IMR-90 (cell line): ENCODE measurements around the gene SLC38A6. TPM values are rescaled to one million over a fixed set of nuclear protein-coding genes. Genes with fewer than 3 reads are reported as not detected.

ENCODE experiments used
- microRNA-seq, 2 experiments: library from miRNA; stranded (forward) in 1 of 2; unstranded in 1 of 2; fragments of 10-50 nt in 1 of 2; fragments of <30 nt in 1 of 2; gene quantifications in 1 of 2; microRNA quantifications in 1 of 2; one replicate each; pipeline versions ENCODE3 to v1.1.0; 2013 to 2020; ENCODE audit not compliant: insufficient read depth in 1 of 2, insufficient read length in 1 of 2, unreplicated experiment in 1 of 2
- polyA plus RNA-seq, 3 experiments: library from polyadenylated mRNA; depleted of rRNA; stranded (reverse); fragments of >200 nt; gene quantifications; 2 replicates each; pipeline ENCODE4 v1.2.3, GENCODE V29; 2012; ENCODE audit warnings: low replicate concordance in 1 of 3
- small RNA-seq, 5 experiments: library from RNA; depleted of rRNA; stranded (forward); fragments of <200 nt; gene quantifications; one replicate each; pipeline ENCODE3, GENCODE V24; 2012
- total RNA-seq: library from RNA; depleted of rRNA; stranded (reverse); fragments of >200 nt; gene quantifications from 2 replicates; pipeline ENCODE4 v1.2.3, GENCODE V29; 2012; rRNA removed

The SLC38A6 gene
- total and polyA plus RNA-seq, 2 of the 4 experiments (the other 2 are of a cell fraction) = 15.5 to 18.3 TPM

Small RNA genes lying within 50 kb of the gene (microRNA-seq; reads per million reads assigned to microRNA genes)
- not detected for gene RNU6-398P (ENCODE audit: insufficient read depth, insufficient read length)

Small RNA genes lying within 50 kb of the gene (small RNA-seq; reads per million reads assigned to genes)
- gene RNU6-398P = 0 reads per million in 5 experiments

Other genes starting within 250 kb of the SLC38A6 start
- 48.2 and 53.9 TPM in 2 replicates for gene MNAT1, start 246.5 kb upstream of the SLC38A6 start, total RNA-seq
- 46.3 and 53.0 TPM in 2 replicates for gene MNAT1, start 246.5 kb upstream of the SLC38A6 start, polyA plus RNA-seq (2012; rRNA removed)
- 10.4 and 15.6 TPM in 2 replicates for gene TRMT5, start 166 bp upstream of the SLC38A6 start, total RNA-seq
- gene TRMT5, start 166 bp upstream of the SLC38A6 start, polyA plus RNA-seq (2012; rRNA removed) = 4.0 and 5.0 TPM in 2 replicates